Hepatocyte (in vitro differentiated cells): ENCODE results near the gene SH2D7.

Experiments
- CTCF ChIP-seq: fragments of 200-600 bp; sonication (generic); IDR thresholded peaks from 2 replicates; pipeline ENCODE4 v1.5.1; 2016; ENCODE audit warnings: antibody characterized with exemption, mild to moderate bottlenecking; ENCODE audit not compliant: poor library complexity
- EZH2 ChIP-seq: fragments of 200-600 bp; sonication (generic); IDR thresholded peaks from 2 replicates; pipeline ENCODE4 v1.6.1; 2016; ENCODE audit warnings: antibody characterized with exemption, mild to moderate bottlenecking, borderline replicate concordance

GRCh38 chr15:78087951-78088772 lies 4.2 kb upstream of the SH2D7 start:
- TF ChIP-seq CTCF, result no peak
- no peak for TF ChIP-seq EZH2
